Measurements from ENCODE around the gene DDX27.
"Not testable (repeated sequence)": the region's sequence is repeated elsewhere in the genome, so short reads cannot be mapped to it uniquely, and the experiment has no call there.

The DDX27 gene

DNA sequence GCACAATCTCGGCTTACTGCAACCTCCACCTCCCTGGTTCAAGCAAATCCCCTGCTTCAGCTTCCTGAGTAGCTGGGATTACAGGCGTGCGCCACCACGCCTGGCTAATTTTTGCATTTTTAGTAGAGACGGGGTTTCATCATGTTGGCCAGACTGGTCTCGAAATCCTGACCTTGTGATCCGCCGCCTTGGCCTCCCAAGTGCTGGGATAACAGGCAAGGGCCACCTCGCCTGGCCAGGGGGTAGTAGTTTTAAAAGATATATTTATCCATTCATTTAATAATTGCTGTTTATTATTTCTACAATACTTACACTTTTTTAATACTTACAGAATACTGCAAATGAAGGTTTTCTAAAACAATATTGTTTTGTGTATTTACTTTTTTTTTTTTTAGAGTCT is 15.5 kb upstream of the DDX27 start:
- no peak for DNase-seq

DNA sequence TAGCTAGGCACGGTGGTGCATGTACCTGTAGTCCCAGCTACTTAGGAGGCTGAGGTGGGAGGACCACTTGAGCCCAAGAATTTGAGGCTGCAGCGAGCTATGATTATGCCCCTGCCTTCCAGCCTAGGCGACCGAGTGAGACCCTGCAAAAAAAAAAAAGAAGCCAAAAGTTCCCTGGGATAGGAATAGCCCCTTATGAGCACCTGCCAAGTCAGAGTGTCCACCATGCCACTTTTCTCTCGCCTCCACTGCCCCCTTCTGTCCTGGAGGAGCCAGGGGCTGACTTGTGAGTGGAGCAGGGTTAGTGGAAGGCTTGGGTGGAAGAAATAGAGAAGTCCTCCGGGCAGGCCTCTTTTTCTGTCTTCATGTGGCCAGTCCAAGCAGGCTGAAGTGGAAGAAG is 12.1 kb upstream of the DDX27 start:
- no peak for DNase-seq

DNA sequence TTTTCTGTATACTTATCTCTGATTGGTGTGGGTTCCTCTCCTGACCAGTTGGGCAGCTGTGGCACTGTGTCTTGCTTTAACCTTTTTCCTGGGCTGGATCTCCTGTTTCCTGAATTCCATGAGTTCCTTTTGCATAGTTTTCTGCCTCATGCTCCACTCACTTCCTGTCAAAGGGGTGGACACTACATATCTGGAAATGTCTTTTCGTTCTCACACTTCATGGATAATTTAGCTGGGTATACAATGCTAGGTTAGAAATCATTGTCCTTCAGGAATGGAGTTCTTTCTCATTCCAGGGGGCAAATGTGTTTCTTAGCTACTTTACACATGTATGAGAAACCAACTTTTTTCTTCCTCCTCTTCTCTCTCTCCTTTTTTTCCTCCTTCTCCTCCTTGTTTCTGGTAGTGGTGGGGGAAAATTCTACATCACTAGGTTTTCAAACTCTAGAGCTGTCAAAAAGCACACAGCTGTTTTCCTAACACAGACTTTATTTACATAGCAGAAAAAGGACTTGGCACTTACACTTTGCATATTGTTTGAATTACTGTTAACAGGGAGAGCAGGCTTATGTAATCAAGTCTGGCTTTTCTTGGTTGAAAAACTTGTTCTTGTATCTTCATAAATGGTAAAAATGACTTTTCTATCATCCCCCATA is 9.0 kb upstream of the DDX27 start:
- DNase-seq = no peak

DNA sequence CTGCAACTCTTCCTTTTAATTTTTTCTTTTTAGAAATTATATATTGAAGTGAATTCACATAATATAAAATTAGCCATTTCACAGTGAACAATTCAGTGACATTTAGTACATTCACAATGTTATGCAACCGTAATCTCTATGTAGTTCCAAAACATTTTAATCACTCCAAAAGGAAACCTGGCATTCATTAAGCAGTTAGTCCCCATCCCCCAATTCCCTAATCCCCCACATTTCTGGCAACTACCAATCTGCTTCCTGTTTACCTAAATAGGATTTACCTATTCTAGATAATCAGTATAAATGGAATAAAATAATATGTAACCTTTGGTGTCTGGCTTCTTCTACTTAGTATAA is 8.5 kb upstream of the DDX27 start:
- no peak for DNase-seq

DNA sequence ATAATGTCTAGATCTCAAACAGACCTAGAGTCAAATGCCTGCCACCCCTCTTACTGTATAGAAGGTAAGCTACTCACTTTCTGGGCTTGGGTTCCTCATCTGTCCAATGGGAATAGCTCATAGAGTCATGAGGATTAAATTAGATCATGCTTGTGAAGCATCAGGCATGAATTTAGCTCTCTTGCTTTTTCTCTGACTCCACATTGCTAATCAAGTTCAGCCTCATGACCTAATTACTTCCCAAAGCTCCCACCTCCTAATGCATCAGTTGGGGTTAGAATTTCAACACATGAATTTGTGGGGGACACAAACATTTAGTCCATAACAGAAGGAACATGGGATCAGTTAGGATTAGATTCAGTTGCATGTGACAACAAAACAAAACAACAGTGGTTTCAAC is 4.6 kb upstream of the DDX27 start:
- no peak for DNase-seq

DNA sequence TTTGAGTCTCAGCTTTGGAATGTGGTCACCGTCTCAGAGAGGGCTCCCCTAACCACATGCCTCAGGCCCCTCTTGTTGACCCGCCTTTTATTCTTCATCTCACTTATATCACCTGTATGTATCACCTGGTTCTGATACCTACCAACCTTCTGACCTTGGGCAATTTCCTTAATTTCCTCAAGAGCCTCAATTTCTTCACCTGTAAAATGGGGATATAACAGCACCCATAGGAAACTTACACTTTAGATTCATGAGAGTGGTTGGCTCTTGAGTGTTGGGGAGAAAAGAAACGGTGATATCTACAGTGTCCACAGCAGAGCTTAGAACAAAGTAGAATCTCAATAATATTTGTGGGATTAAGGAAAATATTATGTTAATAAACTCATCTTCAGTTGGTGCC is 4.0 kb upstream of the DDX27 start:
- no peak for DNase-seq

DNA sequence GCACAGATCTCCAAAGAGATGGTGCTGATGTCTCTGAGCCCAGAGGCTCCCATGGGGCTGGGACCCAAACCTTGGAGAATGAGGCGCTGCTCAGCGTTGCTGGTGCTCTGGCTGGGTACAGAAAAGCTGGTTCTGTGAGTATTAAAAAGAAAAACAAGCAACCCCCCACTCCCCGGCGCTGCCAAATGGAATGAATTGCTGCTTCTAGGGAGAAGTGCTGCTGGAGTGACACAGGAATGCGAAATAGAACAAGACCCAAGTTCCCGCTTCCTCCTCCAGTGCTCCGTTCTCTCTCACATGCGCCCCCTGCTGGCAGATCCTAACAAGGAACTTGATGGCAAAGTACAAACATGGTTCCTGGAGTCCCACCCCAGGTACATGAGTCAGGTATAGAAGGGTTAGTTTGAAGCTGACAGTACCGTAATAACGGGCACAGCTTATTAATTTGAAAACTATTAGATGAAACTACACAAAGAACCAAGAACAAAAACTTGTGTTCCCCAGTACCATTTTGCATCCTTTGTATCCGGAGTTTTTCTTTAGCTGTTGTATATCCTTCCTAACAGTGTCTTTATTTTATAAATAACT is 2.1 kb upstream of the DDX27 start:
- DNase-seq = peak; percentile 95

DNA sequence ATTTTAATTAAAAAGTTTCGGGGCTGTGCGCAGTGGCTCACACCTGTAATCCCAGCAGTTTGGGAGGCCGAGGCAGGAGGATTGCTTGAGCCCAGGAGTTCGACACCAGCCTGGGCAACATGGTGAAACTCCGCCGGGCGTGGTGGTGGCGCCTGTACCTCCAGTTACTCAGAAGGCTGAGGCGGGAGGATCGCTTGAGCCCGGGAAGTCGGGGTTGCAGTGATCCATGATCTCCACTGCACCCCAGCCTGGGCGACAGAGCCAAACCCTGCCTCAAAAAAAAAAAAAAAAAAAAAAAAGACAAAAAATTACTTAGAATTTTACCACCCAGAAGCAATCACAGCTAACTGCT is 501 bp upstream of the DDX27 start:
- DNase-seq = not testable (repeated sequence)

DNA sequence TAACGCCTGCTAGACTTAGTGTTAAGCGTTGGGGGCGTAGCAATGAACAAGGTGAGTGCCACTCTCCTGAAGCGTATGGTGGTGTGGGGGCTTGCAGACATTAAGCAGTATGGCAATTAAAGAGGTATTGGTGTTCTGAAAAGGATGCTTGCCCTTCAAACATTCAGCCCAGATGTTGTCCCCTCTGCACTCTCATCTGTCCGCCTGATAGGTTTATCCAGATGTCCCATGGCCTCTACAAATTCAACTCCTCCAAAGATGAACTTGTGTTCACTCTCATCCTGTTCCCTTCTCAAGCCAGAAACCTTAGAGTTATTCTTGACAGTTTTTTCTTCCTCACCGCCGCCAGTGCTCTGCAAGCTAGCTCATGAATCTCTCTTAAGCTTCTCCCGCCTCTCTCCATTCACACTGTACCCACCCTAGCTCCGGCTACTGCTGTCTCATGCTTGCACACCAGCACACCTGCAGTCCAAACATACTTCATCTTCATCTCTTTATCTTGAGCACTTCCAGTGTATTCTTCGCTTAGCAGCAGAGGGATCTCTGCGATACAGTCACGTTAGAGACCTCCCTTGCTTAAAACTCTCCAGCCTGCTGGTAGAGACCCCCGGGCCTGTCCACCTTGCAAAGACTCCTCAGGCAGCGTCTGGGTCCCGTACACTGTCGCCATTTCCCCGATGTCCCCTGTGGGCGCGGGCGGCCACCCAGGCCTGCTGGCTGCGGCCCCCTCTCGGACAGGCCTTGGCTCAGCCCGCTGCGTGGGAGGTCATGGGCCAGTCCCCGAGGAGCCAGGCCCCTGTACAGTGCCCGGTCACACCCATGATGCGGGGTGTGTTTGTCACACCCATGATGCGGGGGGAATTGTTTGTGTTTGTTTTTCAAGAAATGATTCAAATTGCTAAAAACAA is 962 bp downstream of the DDX27 start:
- DNase-seq = no peak

DNA sequence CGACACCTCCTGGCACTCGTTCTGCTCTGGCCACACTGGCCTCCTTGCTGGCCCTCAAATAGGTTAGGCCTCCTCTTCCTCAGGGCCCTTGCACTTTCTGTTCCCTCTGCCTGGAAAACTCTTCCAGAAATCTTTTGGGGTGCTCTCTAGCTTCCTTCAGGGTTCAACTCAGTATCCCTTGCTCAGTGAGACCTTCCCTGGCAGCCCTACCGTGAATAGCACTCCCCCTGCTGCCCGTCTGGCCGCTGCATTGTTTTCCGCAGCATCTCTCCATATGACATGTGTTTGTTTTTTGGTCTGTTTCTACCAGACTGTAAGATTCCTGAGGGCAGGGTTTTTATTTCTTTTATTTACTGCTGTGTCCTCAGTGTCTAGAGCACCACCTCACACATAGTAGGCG is 6.7 kb downstream of the DDX27 start:
- no peak for DNase-seq

DNA sequence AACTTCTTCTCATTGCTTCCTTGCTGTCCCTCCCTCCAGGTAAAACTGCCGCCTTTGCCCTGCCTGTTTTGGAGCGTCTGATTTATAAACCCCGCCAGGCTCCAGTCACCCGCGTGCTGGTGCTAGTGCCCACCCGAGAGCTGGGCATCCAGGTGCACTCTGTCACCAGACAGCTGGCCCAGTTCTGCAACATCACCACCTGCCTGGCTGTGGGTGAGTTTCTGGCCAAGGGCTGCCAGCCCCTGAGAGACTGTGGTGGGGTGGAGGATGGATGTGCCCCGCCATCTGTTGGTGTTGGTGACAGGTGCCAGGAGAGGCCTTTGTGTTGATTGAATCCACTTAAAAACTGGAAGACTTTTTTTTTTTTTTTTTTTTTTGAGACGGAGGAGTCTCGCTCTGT is 9.5 kb downstream of the DDX27 start:
- DNase-seq = no peak

DNA sequence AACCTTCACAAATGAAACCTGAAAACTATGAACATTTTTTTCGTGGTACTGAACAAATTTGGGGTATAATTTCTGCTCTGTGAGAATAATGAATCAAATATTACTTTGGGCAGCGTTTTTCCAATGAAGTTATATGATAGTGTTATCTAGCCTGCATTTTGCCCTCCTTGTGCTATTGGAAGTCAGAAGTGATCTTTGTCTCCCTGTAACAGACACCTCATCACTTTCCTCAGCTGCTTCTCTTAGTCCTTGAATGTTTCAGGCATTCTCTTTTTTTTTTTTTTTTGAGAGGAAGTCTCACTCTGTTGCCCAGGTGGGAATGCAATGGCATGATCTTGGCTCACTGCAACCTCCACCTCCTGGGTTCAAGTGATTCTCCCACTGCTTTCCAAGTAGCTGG is 10.2 kb downstream of the DDX27 start:
- DNase-seq = no peak

DNA sequence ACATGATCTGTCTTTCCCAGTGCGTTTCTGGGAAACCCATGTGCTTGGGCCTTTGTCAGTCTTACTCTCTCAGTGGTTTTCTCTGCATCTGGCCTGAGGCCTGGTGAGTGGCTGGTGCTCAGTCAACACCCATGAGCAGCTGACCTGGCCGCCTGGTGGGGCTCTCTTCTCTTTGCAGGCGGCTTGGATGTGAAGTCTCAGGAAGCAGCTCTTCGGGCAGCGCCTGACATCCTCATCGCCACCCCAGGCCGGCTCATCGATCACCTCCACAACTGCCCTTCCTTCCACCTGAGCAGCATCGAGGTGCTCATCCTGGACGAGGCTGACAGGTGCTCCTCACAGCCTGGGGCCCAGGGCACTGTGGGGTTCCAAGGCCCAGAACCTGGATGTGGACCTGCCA is 10.8 kb downstream of the DDX27 start:
- DNase-seq = no peak

DNA sequence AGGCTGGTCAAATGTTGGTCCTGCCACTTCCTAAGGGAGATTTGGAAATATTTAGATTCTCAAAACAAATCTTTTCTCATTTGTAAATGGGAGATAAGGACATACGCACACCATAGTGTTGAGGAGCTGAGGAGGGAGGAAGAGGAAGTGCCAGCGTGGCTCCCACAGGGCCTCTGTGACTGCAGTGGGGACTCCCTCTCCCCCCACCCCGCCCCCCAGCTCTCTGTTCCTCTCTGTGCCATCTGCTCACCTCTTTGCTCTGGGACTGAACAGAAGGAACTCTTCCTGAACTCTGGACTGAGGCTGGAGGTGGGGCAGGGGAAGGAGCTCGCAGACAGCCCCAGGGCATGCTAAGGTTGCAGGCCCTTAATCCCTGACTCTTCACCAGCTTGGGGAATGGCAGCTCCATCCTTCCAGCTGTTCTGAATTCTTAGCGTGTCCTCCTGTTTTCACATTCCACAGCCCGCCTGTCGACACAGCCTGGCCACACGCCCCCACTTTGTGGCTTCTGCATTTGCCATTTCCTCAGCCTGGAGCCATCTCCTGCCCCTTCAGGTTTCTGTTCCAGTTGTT is 11.4 kb downstream of the DDX27 start:
- no peak for DNase-seq

DNA sequence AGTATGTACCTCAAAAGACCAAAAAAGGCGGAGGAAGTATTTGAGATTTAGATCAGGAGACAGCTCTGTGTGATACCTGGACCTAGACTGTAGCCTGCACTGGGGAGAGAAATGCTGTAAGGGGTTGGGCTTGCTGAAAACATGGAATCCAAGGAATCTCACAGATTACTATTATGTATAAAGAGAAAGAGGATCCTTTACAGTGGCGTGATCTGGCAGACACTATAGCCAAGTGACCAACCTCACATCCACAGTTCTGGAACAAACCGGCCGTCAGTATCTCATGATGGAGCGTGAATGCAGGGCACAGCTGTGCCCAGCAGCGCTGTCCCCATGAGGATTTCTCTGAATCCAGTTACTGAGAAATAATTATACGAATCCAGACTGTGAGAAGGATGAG is 12.3 kb downstream of the DDX27 start:
- no peak for DNase-seq

DNA sequence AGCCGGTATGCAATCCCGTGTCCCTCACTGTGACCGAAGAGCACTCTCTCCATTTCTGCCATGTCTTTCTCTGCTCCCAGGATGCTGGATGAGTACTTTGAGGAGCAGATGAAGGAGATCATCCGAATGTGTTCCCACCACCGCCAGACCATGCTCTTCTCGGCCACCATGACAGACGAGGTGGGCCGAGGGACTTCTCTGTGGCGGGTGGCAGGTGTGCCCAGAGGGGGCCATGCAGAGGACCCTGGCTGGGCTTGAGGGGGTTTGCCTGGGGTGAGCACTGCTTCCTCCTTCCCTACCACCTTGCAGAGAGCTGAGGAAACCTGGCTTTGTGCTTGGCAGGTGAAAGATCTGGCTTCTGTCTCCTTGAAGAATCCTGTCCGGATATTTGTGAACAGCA is 14.0 kb downstream of the DDX27 start:
- DNase-seq = no peak

DNA sequence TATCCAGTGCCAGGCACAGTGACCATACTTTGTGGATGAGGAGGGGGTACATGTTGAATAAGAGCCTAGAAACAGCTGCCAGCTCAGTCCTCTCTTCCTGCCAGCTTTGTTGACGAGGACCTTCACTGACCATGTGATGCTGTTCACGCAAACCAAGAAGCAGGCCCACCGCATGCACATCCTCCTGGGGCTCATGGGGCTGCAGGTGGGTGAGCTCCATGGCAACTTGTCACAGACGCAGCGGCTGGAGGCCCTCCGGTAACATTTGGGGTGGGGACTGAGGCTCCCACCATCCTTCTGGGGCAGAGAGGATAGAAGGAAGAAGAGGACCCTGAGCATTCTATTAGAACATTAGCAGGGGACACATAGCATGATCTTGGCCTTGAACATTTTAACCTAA is 15.6 kb downstream of the DDX27 start:
- no peak for DNase-seq

DNA sequence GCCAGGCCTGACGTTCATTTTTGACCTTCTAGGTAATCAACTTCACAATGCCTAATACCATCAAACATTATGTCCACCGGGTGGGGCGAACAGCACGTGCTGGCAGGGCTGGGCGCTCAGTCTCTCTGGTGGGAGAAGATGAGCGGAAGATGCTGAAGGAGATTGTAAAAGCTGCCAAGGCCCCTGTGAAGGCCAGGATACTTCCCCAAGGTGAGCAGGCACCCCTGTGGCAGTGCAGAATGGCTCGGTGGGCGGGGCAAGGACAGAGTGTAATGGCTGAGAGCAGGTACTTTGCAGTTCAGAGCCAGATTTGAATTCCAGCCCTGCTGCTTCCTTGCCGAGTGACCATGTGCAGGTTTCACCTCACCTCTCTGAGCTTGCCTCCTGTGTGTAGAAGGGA is 17.1 kb downstream of the DDX27 start:
- no peak for DNase-seq

DNA sequence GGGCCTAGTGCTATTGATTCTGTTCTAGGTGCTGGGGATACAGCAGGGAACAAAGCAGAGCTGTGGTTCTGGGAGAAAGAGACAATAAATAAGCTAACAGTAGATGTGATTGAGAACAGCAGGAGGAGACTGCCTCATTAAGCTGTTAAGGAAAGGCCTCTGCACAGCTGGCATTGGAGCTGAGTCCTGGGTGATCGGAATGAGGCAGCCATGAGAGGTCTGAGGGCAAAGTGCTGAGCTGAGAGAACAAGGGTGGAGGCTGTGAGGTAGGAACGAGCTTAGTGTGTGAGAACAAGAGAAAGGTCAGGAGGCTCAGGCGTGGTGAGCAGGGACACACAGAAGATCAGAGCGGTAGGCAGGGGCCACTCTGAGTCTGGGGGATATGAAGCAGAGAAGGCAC is 18.3 kb downstream of the DDX27 start:
- DNase-seq = no peak

DNA sequence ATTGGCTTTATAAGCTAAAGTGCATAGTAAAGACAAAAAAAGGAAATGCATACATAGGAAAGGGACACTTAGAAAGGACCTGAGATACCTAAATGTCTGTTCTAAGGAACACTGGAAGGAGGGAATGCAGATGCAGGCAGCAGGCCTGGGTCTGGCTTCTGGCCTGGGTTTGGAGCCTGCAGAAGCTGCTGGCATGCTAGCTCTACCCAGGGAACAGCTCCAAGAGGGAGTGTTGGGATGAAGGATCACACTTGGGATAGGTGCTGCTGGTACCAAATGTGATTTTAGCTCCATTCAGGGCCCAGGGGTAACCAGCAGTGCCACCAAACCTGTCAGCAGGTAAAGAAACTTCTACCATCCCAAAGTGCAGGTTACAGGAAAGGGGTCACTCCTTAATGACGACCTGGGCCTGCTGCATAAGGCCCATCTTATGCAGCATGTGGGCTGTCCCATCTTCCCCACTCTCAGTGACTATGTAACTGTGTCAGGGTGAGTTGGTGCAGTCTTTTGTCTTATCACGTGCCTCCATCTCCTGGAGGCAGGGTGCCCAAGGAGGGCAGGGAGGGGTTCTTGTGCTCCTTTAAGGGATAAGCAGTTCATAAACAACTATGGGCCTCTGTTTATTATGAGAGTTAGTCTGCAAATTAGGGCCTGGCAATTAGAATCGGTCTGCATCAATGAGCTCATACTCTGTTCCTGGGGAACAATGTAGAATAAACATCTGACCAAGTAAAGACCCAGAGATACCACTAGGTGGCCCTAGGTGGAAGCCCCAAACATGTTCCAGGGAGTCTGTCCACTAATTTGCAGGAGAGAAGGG is 26.9 kb downstream of the DDX27 start:
- no peak for DNase-seq

DNA sequence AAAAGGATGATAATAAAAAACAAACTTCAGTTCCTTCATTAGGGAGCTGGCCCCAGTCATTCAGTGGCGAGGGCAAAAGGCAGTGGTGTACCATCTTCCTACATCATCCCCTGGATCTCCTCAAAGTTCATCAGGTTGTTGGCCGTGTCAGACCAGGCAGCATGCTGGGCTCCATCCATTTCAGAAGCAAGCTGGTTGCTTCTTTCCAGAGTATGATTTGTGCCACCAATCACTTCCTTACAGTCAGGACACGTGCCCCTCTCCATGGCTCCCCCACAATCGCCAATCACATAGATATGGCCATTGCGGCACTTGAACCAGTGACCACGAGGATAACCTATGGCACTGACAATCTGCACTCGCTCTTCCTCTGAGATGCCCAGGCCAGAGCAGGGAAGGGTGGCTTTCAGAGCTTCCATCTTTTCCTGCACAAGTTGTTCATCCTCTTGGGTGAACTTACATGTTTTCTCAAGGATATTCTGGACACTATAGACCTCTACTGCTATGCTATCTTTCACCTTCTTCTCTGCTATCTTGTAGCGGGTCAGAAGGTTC is 28.0 kb downstream of the DDX27 start:
- no peak for DNase-seq

DNA sequence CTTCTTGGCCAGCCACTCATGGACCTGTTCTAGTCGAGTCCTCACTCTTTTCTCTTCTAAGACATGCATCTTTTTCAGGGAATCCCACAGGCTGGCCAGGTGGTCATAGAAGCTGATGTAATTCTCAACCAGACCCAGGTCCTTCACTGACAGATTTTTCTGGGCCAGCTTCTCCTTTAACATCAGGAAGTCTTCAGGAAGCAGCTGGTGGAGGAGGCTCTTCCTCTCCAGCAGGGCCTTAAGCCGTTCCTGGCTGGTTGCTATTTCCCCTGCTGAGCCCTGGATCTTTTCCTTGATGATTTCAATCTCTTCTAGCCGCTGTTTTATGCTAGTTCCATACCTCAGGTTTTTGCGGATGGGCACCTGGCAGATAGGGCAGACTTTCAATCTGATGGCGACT is 28.6 kb downstream of the DDX27 start:
- no peak for DNase-seq

DNA sequence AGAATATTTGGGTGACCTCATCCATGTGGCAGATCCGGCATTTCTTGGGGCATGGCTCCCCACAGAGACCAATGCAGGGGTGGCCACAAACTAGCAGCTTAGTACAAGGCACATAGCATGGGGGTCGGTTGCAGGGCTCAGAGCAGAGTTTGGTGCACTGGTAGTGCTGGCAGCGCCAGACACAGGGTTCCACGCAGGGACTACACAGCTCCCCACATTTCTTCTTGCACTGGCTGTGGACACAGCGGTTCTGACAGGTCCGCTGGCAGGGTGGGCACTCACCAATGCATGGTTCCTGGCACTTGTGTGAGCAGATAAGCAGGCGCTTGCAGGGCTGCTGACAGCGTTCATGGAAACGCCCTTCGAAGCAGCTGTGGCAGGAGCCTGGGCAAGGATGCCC is 29.1 kb downstream of the DDX27 start:
- no peak for DNase-seq
